ENCODE results near the gene FGF4.
A peak's percentile ranks its signal among the peaks of the same experiment; 100 is the strongest.

Gene FGF4

DNA sequence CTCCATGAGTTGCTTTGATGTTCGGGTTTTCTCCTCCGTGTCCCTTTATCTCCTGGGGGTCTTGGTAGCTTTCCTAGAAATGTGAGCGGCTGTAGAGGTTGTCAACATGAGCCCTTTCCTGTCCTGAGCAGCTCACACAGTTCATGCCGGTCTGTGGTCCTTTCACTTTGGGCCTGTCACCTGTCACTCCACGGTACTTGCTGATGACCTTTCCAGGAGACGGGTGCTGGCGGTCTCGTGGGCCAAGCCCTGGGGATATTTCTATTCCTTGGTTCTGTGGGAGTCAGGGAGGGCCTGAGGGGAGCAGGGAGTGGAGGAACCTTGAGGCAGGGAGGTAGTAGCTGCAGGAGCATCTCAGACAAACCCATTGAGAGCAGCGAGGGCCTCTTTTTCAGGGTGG lies 20.9 kb upstream of the FGF4 start:
- Histone ChIP-seq H3K4me3 (ENCODE audit: low read depth, low read length) (no peak overlapping the region), H3K27me3 (ENCODE audit: control insufficient read depth, insufficient read depth, low read length) (no peaks in the 10 kb centered on the region), H3K4me1 (ENCODE audit: control insufficient read depth, insufficient read depth, low read length) (peaks cover 1% of the 10 kb centered on the region; the same call in 1 of the 2 replicates), H3K9ac (ENCODE audit: low read length) (no peak overlapping the region), H3K9me3 (ENCODE audit: control insufficient read depth, insufficient read depth, low read depth, low read length) (peaks cover 6% of the 10 kb centered on the region; the same call in 1 of the 2 replicates), H3K36me3 (ENCODE audit: control insufficient read depth, insufficient read depth, low read length) (no peaks in the 10 kb centered on the region), H3K27ac (ENCODE audit: low read depth, low read length) (no peak overlapping the region)

- Histone ChIP-seq H3K4me3 (ENCODE audit: low read depth, low read length) (no peak overlapping the region), H3K9me3 (ENCODE audit: control insufficient read depth, insufficient read depth, low read depth, low read length) (no peaks in the 10 kb centered on the region), H3K27ac (ENCODE audit: low read depth, low read length) (no peak overlapping the region), H3K36me3 (ENCODE audit: control insufficient read depth, insufficient read depth, low read length) (no peaks in the 10 kb centered on the region), H3K27me3 (ENCODE audit: control insufficient read depth, insufficient read depth, low read length) (no peaks in the 10 kb centered on the region), H3K4me1 (ENCODE audit: control insufficient read depth, insufficient read depth, low read length) (peaks cover 16% of the 10 kb centered on the region), H3K9ac (ENCODE audit: low read length) (no peak overlapping the region)
Measured at GRCh38 chr11:69791276-69792180, 16.4 kb upstream of the FGF4 start.

GRCh38 chr11:69788956-69789355 lies 13.8 kb upstream of the FGF4 start:
- Histone ChIP-seq H3K9ac (ENCODE audit: low read length) (no peak overlapping the region), H3K4me3 (ENCODE audit: low read depth, low read length) (no peak overlapping the region), H3K4me1 (ENCODE audit: control insufficient read depth, insufficient read depth, low read length) (peaks cover 16% of the 10 kb centered on the region), H3K27ac (ENCODE audit: low read depth, low read length) (no peak overlapping the region), H3K9me3 (ENCODE audit: control insufficient read depth, insufficient read depth, low read depth, low read length) (no peaks in the 10 kb centered on the region), H3K36me3 (ENCODE audit: control insufficient read depth, insufficient read depth, low read length) (no peaks in the 10 kb centered on the region), H3K27me3 (ENCODE audit: control insufficient read depth, insufficient read depth, low read length) (no peaks in the 10 kb centered on the region)

DNA sequence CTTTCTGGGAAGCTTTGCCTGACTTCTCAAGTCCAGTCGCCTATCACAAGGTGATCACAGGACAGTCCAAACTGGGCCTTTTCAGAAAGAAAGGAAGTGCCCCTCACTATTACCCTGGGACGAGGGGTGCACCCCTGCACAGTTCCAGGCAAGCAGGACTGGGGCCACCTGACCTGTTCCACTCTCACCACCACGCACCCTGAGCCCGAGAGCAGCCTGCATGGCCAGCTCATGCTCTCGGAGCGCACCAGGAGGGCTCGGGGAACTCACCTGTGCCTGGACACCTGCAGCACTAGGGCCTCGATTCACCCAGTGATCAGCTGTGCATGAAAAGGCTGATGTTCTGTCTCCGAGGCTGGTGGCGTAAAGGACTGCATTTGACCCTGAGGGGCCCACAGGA lies 12.8 kb upstream of the FGF4 start:
- H3K27me3 ChIP-seq (ENCODE audit: control insufficient read depth, insufficient read depth, low read length), result peaks cover under 1% of the 10 kb centered on the region; the same call in 1 of the 2 replicates
- no peak overlapping the region for H3K9ac ChIP-seq (ENCODE audit: low read length)
- H3K27ac ChIP-seq (ENCODE audit: low read depth, low read length), result no peak overlapping the region
- no peaks in the 10 kb centered on the region for H3K9me3 ChIP-seq (ENCODE audit: control insufficient read depth, insufficient read depth, low read depth, low read length)
- H3K4me3 ChIP-seq (ENCODE audit: low read depth, low read length), result no peak overlapping the region
- H3K36me3 ChIP-seq (ENCODE audit: control insufficient read depth, insufficient read depth, low read length), result no peaks in the 10 kb centered on the region
- peaks cover 16% of the 10 kb centered on the region for H3K4me1 ChIP-seq (ENCODE audit: control insufficient read depth, insufficient read depth, low read length)

DNA sequence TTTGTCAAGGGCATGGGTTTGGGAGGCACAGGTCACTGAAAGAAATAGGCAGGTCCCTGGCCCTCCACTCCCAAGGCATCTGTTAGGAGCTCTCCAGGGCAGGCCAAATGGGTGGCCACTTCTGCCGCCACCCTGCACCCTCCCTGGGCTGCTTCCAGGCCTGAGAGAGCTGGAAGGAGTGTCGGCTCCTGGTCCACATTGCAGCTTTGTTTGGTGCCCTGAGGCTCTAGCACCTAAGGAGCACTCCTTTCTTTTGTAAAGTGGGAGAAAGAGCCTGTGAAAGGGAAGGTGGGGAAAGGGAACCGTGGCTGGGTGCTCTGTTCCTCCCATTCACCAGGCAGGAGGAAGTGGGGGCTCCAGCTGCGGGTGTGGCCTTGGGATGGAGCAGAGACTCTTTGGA lies 12.3 kb upstream of the FGF4 start:
- Histone ChIP-seq H3K36me3 (ENCODE audit: control insufficient read depth, insufficient read depth, low read length) (no peaks in the 10 kb centered on the region), H3K4me3 (ENCODE audit: low read depth, low read length) (no peak overlapping the region), H3K27me3 (ENCODE audit: control insufficient read depth, insufficient read depth, low read length) (peaks cover 5% of the 10 kb centered on the region; the same call in 1 of the 2 replicates), H3K4me1 (ENCODE audit: control insufficient read depth, insufficient read depth, low read length) (peaks cover 16% of the 10 kb centered on the region), H3K9me3 (ENCODE audit: control insufficient read depth, insufficient read depth, low read depth, low read length) (no peaks in the 10 kb centered on the region), H3K27ac (ENCODE audit: low read depth, low read length) (no peak overlapping the region), H3K9ac (ENCODE audit: low read length) (no peak overlapping the region)

DNA sequence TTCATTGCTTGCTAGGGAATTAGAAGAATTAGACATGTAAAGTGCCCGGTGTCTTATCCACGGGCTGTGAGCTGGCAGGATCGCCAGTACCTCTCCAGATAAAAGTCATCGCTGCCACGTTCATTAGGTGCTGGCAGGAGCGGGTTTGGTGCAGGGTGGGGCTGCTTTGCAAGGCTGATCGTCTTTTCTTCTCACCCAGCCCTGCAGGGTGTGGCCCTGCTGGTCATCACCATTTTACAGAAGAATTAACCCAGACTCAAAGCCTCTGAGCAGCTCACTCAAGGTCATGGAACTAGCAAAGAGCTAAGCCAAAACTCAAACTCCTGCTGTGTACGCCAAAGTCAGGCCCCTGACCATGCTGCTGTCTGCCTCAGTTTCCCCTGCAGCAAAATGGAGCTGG lies 6.1 kb upstream of the FGF4 start:
- Histone ChIP-seq H3K9me3 (ENCODE audit: control insufficient read depth, insufficient read depth, low read depth, low read length) (no peaks in the 10 kb centered on the region), H3K4me1 (ENCODE audit: control insufficient read depth, insufficient read depth, low read length) (0 out of 2 replicates have a peak, but pooled peaks cover under 1% of the 10 kb centered on the region), H3K4me3 (ENCODE audit: low read depth, low read length) (no peak overlapping the region), H3K9ac (ENCODE audit: low read length) (no peak overlapping the region), H3K27ac (ENCODE audit: low read depth, low read length) (no peak overlapping the region), H3K36me3 (ENCODE audit: control insufficient read depth, insufficient read depth, low read length) (no peaks in the 10 kb centered on the region), H3K27me3 (ENCODE audit: control insufficient read depth, insufficient read depth, low read length) (peaks cover 20% of the 10 kb centered on the region)

- H3K27ac ChIP-seq (ENCODE audit: low read depth, low read length), result no peak overlapping the region
- no peak overlapping the region for H3K9ac ChIP-seq (ENCODE audit: low read length)
- no peak overlapping the region for H3K4me3 ChIP-seq (ENCODE audit: low read depth, low read length)
- H3K9me3 ChIP-seq (ENCODE audit: control insufficient read depth, insufficient read depth, low read depth, low read length), result no peaks in the 10 kb centered on the region
- H3K4me1 ChIP-seq (ENCODE audit: control insufficient read depth, insufficient read depth, low read length), result peaks cover 17% of the 10 kb centered on the region
- H3K36me3 ChIP-seq (ENCODE audit: control insufficient read depth, insufficient read depth, low read length), result no peaks in the 10 kb centered on the region
- peaks cover 49% of the 10 kb centered on the region for H3K27me3 ChIP-seq (ENCODE audit: control insufficient read depth, insufficient read depth, low read length)
Measured at GRCh38 chr11:69778373-69778772, 3.2 kb upstream of the FGF4 start.

GRCh38 chr11:69774354-69775162 lies 583 bp downstream of the FGF4 start:
- Histone ChIP-seq H3K27me3 (ENCODE audit: control insufficient read depth, insufficient read depth, low read length) (peaks cover 59% of the 10 kb centered on the region), H3K36me3 (ENCODE audit: control insufficient read depth, insufficient read depth, low read length) (no peaks in the 10 kb centered on the region), H3K27ac (ENCODE audit: low read depth, low read length) (no peak overlapping the region), H3K4me3 (ENCODE audit: low read depth, low read length) (peak overlapping the region; percentile 58), H3K9ac (ENCODE audit: low read length) (peak overlapping the region; percentile 64), H3K9me3 (ENCODE audit: control insufficient read depth, insufficient read depth, low read depth, low read length) (no peaks in the 10 kb centered on the region), H3K4me1 (ENCODE audit: control insufficient read depth, insufficient read depth, low read length) (peaks cover 42% of the 10 kb centered on the region)

DNA sequence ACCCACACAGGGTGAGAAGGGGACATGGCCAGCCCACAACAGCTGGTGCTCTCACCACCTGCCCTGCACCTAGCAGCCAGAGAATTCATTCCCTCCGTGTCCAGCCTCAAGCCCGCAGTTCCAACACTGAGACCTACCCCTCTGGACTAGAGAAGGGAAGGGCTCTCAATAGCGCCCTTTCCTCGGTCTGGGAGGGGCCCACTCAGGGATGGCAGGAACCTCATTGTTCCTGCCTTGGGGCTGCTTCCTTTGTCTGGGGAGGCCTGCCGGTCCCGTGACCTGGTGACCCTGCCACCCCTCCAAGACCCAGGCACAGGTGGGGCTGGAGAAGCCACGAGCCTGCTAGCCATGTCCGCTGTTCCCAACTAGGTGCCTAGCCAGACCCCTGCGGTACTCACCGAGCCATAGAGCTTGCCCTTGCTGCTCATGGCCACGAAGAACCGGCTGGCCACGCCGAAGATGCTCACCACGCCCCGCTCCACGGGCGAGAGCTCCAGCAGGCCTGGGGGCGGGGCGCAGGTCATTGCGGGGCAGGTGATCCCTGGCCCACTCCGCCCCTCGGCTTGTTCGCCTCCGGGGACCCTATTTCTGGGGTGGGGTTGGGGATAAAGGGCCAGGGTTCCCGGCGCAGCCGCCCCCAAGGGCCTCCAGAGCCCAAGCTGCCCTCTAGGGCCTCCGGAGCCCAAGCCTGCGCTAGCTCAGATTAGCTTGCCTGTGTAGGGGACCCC lies 1.4 kb downstream of the FGF4 start:
- Histone ChIP-seq H3K27ac (ENCODE audit: low read depth, low read length) (no peak overlapping the region), H3K9ac (ENCODE audit: low read length) (peak overlapping the region; percentile 64), H3K9me3 (ENCODE audit: control insufficient read depth, insufficient read depth, low read depth, low read length) (0 out of 2 replicates have a peak, but pooled peaks cover 5% of the 10 kb centered on the region), H3K27me3 (ENCODE audit: control insufficient read depth, insufficient read depth, low read length) (peaks cover 59% of the 10 kb centered on the region), H3K4me1 (ENCODE audit: control insufficient read depth, insufficient read depth, low read length) (peaks cover 42% of the 10 kb centered on the region), H3K4me3 (ENCODE audit: low read depth, low read length) (peak overlapping the region; percentile 58), H3K36me3 (ENCODE audit: control insufficient read depth, insufficient read depth, low read length) (no peaks in the 10 kb centered on the region)

- Histone ChIP-seq H3K27ac (ENCODE audit: low read depth, low read length) (peak overlapping the region; percentile 30; the same call in 1 of the 2 replicates), H3K27me3 (ENCODE audit: control insufficient read depth, insufficient read depth, low read length) (peaks cover 47% of the 10 kb centered on the region), H3K4me3 (ENCODE audit: low read depth, low read length) (0 out of 2 replicates have a peak overlapping the region, but pooled peaks have one; percentile 12), H3K9me3 (ENCODE audit: control insufficient read depth, insufficient read depth, low read depth, low read length) (0 out of 2 replicates have a peak, but pooled peaks cover 5% of the 10 kb centered on the region), H3K9ac (ENCODE audit: low read length) (peak overlapping the region; percentile 24), H3K4me1 (ENCODE audit: control insufficient read depth, insufficient read depth, low read length) (peaks cover 42% of the 10 kb centered on the region), H3K36me3 (ENCODE audit: control insufficient read depth, insufficient read depth, low read length) (no peaks in the 10 kb centered on the region)
Measured at GRCh38 chr11:69771466-69771865, 3.7 kb downstream of the FGF4 start.

All from HUES6 (cell line).